Smooth muscle cell (in vitro differentiated cells): Measurements from ENCODE around the gene PRKCE. TPM values are rescaled to one million over a fixed set of nuclear protein-coding genes. Genes with fewer than 3 reads are reported as not detected.
A peak's percentile ranks its signal among the peaks of the same experiment; 100 is the strongest.

Source experiments
- DNase-seq: peaks from one replicate; lab custom pipeline; 2025; ENCODE audit not compliant: unreplicated experiment; lab: John Stamatoyannopoulos, UW
- H2AFZ ChIP-seq: fragments of 200-600 bp; sonication (generic); 2 replicates; pipeline ENCODE4 v1.6.0; 2016; ENCODE audit warnings: antibody characterized with exemption, low read depth, mild to moderate bottlenecking
- H3F3A ChIP-seq: fragments of 200-600 bp; sonication (generic); 2 replicates; pipeline ENCODE4 v1.6.0; 2017; ENCODE audit warnings: antibody characterized with exemption, low read depth
- H3K27ac ChIP-seq: fragments of 200-600 bp; sonication (generic); 2 replicates; pipeline ENCODE4 v1.5.1; 2016; ENCODE audit warnings: low read depth, mild to moderate bottlenecking
- H3K27me3 ChIP-seq: fragments of 200-600 bp; sonication (generic); 2 replicates; pipeline ENCODE4 v1.6.1; 2016; ENCODE audit warnings: low read depth, mild to moderate bottlenecking
- H3K36me3 ChIP-seq: fragments of 200-600 bp; sonication (generic); 2 replicates; pipeline ENCODE4 v1.5.1; 2016; ENCODE audit warnings: low read depth
- H3K4me1 ChIP-seq: fragments of 200-600 bp; sonication (generic); 2 replicates; pipeline ENCODE4 v1.5.1; 2016; ENCODE audit warnings: low read depth
- H3K4me2 ChIP-seq: fragments of 200-600 bp; sonication (generic); 2 replicates; pipeline ENCODE4 v1.6.0; 2016; ENCODE audit warnings: mild to moderate bottlenecking
- H3K4me3 ChIP-seq: fragments of 200-600 bp; sonication (generic); 2 replicates; pipeline ENCODE4 v1.5.1; 2016; ENCODE audit warnings: mild to moderate bottlenecking
- H3K79me2 ChIP-seq: fragments of 200-600 bp; sonication (generic); 2 replicates; pipeline ENCODE4 v1.6.0; 2016; ENCODE audit warnings: low read depth, mild to moderate bottlenecking
- H3K9ac ChIP-seq: fragments of 200-600 bp; sonication (generic); 2 replicates; pipeline ENCODE4 v1.6.0; 2016; ENCODE audit warnings: low read depth
- H3K9me3 ChIP-seq: fragments of 200-600 bp; sonication (generic); replicated peaks from 2 replicates; pipeline ENCODE4 v1.5.1; 2016; ENCODE audit warnings: low read depth
- H4K20me1 ChIP-seq: fragments of 200-600 bp; sonication (generic); 2 replicates; pipeline ENCODE4 v1.6.0; 2016; ENCODE audit warnings: low read depth
- CTCF ChIP-seq: fragments of 200-600 bp; sonication (generic); IDR thresholded peaks from 2 replicates; pipeline ENCODE4 v1.5.1; 2017; ENCODE audit warnings: borderline replicate concordance, mild to moderate bottlenecking, antibody characterized with exemption; ENCODE audit not compliant: insufficient read depth, poor library complexity, severe bottlenecking
- WGBS: methylation state at CpG from one replicate; pipeline ENCODE4 v1.1.7; 2016; ENCODE audit warnings: low lambda C conversion rate; 5-methylcytosine and 5-hydroxymethylcytosine counted together
- polyA plus RNA-seq: library from polyadenylated mRNA; unstranded; fragments of >200 nt; fragmentation: Nextera tagmentation; extraction: Ambion mirVana; gene quantifications from 2 replicates; pipeline ENCODE4 v1.2.1, GENCODE V29; 2016
- total RNA-seq: library from RNA; depleted of rRNA; stranded (reverse); fragments of >200 nt; gene quantifications from 2 replicates; pipeline ENCODE4 v1.2.3, GENCODE V29; 2014

Gene PRKCE
- total and polyA plus RNA-seq, 2 experiments from 2014 or later, result 20.6 to 29.1 TPM

GRCh38 chr2:45882707-45883602 lies 231.5 kb downstream of the PRKCE start:
- WGBS, result 35% methylated on average over 21 of the region's 21 CpGs
- Histone ChIP-seq H3K4me3 (no peak overlapping the region), H3K4me1 (peaks cover 5% of the 10 kb centered on the region), H3K27ac (no peak overlapping the region), H3K9me3 (no peaks in the 10 kb centered on the region), H4K20me1 (peaks cover 77% of the 10 kb centered on the region), H3K4me2 (peak overlapping the region; percentile 30), H3K36me3 (no peaks in the 10 kb centered on the region), H3K27me3 (no peaks in the 10 kb centered on the region), H2AFZ (no peak overlapping the region), H3K9ac (no peak overlapping the region), H3F3A (peaks cover 13% of the 10 kb centered on the region), H3K79me2 (peaks cover 8% of the 10 kb centered on the region)
- TF ChIP-seq CTCF, result no peak
- DNase-seq, result no peak

GRCh38 chr2:45883603-45884000 lies 232.1 kb downstream of the PRKCE start:
- Histone ChIP-seq H3K4me3 (no peak overlapping the region), H3K4me1 (peaks cover 5% of the 10 kb centered on the region), H3K27ac (no peak overlapping the region), H3F3A (peaks cover 13% of the 10 kb centered on the region), H3K4me2 (no peak overlapping the region), H3K36me3 (no peaks in the 10 kb centered on the region), H3K9me3 (no peaks in the 10 kb centered on the region), H3K9ac (no peak overlapping the region), H3K27me3 (no peaks in the 10 kb centered on the region), H4K20me1 (peaks cover 83% of the 10 kb centered on the region), H2AFZ (no peak overlapping the region), H3K79me2 (peaks cover 8% of the 10 kb centered on the region)
- WGBS, result 71% methylated on average over 3 of the region's 3 CpGs
- DNase-seq, result no peak
- TF ChIP-seq CTCF, result no peak

GRCh38 chr2:45884126-45884525 lies 232.7 kb downstream of the PRKCE start:
- no peak overlapping the region for H3K4me3 ChIP-seq
- H3K9me3 ChIP-seq, result no peaks in the 10 kb centered on the region
- no peaks in the 10 kb centered on the region for H3K27me3 ChIP-seq
- peaks cover 13% of the 10 kb centered on the region for H3K79me2 ChIP-seq
- H3K27ac ChIP-seq, result no peak overlapping the region
- 63% methylated on average over 2 of the region's 2 CpGs for WGBS
- no peak overlapping the region for H3K4me2 ChIP-seq
- H4K20me1 ChIP-seq, result peaks cover 89% of the 10 kb centered on the region
- peaks cover 13% of the 10 kb centered on the region for H3F3A ChIP-seq
- H3K4me1 ChIP-seq, result peaks cover 10% of the 10 kb centered on the region
- no peak overlapping the region for H3K9ac ChIP-seq
- DNase-seq, result no peak
- no peaks in the 10 kb centered on the region for H3K36me3 ChIP-seq
- no peak for TF ChIP-seq CTCF
- H2AFZ ChIP-seq, result no peak overlapping the region
